Fibroblast of the conjunctiva (primary cell): ENCODE results near the gene SPATS2.
"Not testable (repeated sequence)": the region's sequence is repeated elsewhere in the genome, so short reads cannot be mapped to it uniquely, and the experiment has no call there.

Experiments used
- DNase-seq: peaks from one replicate; pipeline ENCODE4 v3.0.0-alpha.2; 2010; ENCODE audit warnings: low read depth

SPATS2 gene

DNA sequence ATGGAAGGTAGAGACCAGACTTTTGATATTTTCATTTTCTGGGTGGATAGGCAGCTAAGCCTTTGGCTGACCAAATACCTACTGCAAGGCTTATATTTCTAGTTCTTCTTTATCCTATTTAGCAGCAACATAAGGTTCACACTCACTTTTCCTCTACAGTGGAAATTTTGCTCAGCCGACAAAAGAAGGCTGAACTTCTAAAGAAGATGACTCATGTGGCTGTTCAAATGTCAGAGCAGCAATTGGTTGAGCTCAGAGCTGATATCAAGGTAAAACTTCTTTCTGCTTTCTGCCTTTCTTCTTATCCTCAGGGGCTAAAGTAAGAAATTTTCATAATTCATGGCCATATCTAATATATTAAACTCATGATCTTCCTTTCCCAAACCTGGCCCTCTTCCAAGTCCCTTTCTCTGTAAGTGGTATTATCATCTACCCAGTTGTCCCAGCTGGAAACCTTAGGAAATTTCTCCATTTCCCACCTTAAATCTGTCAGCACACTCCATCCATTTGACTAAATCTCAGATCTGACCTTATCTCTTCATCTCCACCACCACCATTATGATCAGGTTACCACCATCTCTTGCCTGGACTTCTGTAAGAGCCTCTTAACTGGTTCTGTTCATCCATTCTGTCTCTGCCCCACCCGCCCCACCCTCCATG, 151.8 kb downstream of the SPATS2 start:
- no peak for DNase-seq

DNA sequence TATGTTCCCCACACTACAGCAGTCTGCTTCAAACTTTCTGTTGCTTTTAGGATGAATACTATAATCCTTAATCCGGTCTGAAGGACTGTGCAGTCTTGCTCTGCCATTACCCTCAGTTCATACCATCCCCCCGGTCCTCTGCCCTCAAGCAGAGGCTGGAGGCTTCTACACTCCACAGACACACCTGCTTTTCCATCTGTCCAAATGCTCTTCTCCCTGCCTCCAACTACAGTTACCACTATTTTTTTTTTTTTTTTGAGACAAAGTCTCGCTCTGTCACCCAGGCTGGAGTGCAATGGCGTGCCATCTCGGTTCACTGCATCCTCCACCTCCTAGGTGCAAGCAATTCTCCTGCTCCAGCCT, 152.3 kb downstream of the SPATS2 start:
- DNase-seq, result no peak

DNA sequence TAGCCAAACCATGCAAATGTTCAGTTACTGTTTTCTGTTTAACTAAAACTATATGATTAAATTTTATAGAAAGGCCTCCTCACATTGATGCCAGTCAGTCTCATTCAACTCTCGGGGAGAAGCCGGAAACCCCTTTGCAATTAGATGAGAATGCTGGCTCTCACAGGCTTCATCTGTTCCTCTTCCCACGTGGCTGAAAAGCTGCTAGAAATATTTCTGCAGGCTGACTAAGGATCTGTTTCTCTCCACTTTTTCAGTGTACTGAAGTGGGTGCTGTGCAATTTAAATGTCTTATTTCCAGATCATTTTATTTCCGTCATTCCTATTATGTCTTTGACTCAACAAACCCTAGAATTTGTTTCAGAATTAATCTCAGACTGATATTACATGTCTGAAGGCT, 154.1 kb downstream of the SPATS2 start:
- DNase-seq, result no peak

DNA sequence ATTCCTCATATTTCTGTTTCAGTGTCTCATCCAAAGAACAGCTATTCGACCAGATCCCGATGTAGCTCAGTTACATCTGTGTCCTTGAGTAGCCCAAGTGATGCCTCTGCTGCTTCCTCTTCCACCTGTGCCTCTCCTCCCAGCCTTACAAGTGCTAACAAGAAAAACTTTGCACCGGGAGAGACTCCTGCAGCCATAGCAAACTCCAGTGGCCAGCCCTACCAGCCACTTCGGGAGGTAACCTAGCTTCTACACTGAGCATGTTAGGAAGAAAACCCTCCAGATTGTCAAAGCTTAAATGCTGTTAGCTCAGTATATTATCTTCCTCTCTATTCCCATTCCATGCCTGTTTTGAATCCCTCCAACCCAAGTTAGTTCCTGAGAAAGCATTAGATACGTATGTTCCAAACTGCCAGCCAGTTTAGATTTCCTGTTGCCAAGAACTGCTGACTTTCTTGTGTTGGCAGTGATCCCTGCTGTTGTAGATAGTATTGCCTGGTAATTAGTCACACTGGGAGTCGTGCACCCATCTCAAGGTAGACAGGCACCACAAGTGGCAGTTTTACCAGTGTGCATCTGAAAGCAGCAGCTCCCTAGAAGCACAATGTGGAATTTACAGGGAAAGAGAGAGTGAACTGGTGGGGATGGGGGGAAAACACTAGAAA, 157.5 kb downstream of the SPATS2 start:
- DNase-seq, result no peak

DNA sequence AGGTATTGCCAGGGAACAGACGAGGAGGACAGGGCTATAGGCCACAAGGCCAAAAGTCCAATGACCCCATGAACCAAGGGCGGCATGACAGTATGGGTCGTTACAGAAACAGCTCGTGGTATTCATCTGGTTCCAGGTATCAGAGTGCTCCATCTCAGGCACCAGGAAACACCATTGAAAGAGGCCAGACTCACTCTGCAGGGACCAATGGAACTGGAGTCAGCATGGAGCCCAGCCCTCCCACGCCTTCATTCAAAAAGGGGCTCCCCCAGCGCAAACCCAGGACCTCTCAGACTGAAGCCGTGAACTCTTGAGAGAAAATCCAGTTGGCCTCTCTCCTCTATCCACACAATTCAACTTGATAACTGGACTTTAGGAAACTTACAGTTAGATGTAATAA, 158.7 kb downstream of the SPATS2 start:
- no peak for DNase-seq

DNA sequence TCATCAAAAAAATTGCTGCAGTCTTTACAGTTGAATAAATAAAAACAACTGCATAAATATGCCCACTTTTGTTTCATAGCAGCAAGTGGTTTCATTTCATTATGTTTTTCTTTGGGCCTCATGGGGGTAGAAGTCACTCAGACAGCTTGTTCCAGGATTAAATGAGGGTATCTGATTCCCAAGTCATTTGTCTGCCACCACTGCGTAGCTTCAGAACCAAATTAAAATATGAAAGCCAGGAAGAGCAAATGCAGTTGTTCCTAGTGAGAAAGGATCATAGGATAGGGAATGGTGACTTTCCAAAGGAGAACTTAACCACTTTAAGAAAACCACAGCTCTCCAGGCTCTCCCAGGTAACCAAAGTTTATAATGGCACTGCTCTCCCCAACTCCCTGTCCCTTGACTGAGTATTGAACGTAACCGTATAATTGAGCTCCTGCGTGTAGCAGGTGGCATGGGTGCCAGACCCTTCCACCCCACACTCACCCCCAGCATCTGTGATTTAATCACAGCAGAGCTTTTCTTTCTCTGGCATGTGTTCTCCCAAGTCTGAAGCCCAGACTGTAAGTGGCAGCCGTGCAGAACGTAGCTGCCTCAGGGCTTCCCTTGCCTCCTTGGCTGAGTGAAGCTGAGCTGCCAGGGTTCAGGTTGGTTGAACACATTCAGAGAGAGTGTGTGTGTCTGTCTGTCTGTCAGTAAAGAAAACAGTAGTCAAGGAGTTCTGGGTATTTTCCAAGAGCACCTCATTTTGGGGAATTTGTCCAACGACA, 160.3 kb downstream of the SPATS2 start:
- DNase-seq, result no peak

DNA sequence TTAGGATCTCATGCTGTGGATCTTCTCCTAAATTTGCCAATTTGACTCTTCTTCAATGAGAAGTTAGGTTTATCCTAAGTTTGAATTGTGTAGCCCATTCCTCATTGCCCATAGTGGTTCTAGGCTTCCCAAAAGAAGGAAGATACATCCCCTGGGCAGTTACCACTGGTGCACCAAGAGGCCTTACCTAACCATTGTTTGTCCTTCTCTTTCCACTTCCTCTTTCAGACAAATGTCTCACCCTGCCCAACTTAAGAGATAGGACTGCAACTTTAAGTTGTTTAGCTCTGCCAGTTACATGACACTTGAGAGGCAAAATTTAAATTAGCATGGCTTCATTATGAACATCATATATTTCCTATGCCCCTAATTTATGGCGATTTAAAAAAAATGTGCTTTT, 162.2 kb downstream of the SPATS2 start:
- DNase-seq, result no peak

DNA sequence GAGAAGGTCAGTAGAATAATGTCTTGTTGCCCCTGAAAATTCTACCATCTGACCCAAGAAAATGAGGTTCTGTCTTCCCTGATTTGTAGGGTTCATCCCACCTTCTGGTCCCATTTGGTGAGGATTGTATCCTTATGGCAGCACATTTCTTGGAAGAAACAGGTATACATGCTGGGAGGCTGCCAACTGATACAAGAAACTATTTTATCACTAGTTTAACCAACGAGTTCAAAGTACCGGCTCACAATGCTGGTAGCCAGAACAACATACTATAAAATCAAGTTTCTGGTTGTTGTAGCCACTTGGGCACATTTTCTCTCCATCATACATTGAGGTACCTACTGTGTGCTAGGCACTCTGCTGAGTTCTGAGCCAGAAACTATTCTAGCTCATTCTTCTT, 164.5 kb downstream of the SPATS2 start:
- DNase-seq, result no peak

DNA sequence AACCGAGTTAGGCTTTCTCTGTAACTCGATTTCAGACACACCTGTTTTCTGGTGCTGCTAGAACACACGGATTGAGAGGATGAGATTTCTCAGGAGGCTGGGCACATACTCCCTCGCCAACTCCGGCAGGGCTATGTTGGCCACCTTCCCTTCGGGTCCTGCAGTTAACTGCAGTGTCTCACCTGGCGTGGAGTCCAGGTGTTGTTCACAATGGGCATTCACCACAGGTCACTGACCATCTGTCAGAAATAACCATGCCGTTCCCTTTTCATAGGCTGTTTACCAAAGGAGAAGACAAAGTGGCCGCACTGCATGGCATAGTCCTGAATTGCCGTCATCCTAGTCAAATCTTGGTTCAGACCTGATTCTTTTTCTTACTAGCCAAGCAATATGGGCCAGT, 166.1 kb downstream of the SPATS2 start:
- no peak for DNase-seq

DNA sequence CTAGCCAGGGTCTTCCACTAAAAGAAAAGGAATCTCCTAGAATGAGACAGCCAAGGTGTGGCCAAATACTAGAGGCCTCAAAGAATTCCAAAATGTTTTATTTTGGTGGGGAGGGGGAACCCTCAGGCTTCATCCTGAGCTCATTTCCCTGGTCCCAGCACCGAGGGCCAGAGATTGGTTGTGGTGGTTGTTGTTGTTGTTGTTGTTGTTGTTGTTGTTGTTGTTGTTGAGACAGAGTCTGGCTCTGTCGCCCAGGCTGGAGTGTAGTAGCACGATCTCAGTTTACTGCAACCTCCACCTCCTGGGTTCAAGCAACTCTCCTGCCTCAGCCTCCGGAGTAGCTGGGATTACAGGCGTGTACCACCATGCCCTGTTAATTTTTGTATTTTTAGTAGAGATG, 166.9 kb downstream of the SPATS2 start:
- not testable (repeated sequence) for DNase-seq

DNA sequence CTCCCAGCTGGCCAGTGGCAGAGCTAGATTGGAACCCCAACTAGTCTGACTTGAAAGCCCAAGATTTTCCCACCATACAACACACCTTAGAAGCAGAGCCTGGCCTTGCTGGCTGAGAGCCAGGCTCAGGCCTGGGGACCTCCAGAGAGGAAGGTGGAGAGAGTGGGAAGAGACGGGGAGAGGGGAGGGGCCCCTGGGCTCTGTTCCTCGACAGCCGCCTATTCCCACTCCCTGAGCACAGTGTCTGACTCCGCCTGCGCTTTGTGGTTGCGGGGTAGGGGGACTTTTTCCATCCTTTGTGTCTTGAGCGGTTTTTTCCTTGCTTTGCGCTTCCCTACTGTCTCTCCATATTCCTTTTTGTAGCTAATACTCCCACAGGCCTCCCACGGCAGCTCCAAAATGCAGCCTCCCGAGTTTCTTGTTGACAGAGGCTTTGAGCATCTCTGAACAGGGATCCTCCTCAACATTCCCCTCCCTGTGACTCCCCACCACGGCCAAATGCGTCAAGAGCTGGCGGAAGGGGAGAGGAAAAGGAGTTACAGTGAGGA, 167.5 kb downstream of the SPATS2 start:
- DNase-seq, result no peak

DNA sequence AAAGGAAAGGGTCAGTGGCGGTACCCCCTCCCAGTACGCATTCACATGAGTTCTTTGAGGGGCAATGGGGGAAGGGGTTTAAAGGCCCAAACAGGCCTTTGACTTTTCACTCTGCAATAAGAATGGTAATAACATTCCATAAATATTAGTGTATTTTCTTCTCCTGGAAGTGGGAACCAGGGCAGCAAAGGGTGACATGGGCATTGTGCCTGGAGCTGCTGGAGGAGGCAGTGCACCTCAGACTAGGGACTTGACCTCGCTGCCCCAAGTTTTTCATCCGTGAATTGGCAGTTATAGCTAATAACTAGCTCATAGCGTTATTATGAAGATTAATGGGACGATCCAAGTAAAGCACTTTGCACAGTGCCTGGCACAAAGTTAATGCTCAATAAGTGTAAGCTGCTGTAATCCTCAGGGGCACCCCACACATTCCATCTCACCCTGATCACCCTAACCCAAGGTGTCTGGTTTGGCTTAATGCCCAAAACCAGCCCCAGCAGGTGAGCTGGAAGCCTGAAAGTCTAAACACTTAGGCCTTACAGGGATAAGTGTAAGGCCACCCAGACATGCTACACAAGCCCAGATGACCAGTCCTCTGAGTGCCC, 168.8 kb downstream of the SPATS2 start:
- no peak for DNase-seq

DNA sequence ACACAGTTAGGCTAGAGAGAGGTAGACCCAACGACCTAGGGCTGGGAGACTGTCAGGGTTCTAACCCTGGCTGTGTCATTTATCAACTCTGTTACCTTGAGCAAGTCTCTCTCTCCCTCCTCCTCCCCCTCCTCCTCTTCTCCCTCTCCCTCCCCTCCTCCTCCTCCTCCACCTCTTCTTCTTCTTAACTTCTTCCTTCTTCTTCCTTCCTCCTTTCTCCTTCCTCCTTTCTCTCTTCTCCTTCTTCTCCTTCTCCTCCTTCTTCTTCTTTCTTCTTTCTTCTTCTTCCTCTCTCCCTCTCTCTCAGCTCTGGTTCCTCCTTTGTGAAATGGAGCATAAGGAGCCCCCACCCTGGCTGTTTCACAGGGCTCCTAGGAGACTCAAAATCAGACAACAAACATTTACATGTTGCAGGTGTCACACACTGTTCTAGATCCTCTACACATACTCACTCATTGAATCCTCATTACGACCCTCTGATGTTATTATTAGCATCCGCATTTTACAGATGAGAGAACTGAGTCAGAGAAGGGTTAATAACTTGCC, 169.3 kb downstream of the SPATS2 start:
- no peak for DNase-seq

DNA sequence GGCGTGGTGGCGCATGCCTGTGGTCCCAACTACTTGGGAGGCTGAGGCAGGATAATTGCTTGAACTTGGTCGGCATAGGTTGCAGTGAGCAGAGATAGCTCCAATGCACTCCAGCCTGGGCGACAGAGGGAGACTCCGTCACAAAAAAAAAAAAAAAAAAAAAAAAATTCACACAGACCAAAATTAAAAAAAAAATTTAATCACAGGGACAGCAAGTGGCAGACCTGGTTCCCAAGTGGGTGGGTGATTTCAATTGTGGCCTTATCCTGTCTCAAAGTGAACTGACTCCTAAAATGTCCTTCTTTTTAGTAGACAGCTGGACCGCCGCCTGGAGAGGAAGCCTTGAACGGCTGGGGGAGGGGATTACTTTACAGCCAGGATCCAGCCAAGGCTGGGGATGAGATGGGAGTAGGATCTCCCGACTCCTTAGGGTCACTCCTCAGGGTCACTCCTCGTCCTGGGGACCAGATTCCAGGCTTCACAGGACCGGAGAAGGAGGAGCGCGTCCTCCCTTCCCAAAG, 170.0 kb downstream of the SPATS2 start:
- DNase-seq, result no peak

DNA sequence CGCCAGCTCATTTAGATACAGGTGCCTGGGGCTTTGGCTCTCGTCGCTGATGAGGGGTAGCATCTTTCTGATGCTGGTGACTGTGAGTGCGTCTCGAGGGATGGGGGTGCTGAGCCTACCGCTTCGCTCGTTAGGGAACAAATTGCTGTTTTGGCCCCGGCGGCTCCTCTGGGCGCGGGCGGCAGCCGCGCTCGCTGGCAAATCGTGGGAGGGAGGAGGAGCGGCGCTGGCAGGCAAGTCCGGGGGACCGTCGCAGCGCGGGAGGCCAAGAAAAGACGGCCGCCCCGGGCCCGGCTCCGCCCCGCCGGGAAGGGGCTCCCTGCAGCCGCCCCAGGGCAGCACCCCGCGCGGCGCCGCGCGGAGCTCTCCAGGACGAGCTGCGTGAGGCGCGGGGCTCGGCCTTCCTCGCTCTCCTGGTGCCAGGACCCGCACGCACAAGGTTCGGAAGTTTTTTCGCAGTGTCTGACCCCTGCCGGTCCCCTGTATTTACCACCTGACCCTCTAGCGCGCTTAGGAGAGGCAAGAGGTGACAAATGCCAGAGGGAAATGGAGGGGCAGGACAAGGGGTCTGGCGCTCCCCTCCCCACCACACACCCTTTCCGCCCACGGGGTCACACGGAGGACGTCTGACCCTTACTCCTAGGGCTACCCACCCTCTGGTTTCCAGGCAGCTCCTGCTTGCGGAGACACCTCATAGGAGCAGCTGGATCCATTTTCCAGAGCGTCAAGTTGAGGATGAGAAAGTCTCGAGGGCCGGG, 170.7 kb downstream of the SPATS2 start:
- no peak for DNase-seq

DNA sequence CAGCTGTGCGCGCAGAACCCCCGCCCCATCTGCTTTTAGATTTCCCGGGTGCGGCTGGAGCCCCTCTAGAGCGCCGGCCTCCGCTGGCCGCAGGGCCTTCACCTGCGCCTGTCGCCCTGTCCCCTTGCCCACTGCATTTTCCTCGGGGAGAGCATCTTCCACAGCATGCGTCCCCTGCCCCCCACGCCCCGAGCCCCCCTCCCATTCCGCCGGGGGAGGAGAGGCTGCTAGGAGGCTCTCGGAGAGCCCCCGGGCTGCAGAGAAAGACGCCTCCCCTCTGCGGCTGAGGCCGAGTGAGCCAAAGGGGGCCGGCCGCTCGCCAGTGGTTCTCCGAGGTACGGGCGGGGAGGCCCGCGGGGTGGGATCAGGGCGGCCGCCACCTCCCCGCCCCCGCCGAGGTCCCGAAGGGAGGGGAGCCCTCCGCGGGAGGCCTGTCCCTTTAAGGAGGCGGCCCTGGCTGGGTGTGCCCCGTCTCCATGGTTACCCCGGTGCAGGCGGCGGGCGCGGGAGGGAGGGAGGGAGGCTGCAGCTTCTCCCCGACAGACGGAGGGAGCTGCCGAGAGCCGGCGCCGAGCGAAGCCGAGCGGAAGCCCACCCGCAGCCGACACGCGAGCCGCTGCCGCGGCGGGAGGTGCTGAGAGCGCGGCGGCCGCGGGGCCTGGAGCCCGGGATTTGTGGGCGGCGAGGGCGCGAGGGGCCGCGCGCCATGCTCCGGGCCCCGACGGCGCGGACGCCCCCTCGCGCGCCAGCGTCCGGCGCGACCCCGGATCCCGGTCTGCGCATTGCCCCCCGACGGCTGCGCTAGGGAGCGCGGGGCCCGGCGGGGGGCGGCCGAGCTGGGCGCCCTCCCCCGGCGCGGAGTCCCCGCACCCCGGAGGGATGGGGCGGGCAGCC, 171.5 kb downstream of the SPATS2 start, which contains the start of gene KCNH3:
Gene KCNH3, plus strand, starts transcription at position 521 of the 894 bp plus-strand sequence. CDS start 387 bp downstream, outside the sequence.
- DNase-seq, result peak; percentile 41

DNA sequence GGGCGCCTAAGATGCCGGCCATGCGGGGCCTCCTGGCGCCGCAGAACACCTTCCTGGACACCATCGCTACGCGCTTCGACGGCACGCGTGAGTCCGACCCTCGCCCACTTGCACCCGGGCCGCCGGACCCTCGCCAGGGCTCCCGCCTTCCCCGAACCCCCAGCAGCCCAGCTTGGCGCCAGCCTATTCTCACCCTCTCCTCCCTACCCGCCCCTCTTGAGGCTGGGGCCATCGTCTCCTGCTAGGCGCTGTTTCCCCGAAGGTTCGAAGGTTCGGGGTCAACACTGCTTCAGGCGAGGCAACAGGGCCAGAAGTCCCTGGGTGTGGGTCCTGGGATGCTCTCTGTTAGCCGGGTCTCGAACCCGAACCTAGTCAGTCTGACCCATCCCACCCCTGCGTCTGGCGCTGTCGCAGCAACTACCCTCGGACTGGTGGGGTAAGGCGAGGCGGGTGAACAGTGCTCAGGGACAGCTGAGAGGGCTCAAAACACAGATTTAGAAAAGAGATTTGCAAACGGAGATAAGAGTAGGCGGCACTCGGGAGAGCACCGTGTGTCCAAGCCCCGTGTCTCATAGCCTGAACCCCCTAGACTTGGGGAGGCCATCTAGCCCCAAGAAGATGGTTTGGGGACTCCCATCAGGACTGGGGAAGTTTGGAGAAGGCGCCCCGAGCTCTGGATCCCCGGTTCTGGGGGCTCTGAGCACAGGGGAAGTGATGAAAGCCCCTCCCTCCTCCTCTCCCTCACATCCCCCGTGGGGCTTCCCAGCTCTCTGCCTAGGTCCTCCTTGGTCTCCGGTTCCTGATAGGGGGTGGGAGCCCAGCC, 172.4 kb downstream of the SPATS2 start:
- no peak for DNase-seq

DNA sequence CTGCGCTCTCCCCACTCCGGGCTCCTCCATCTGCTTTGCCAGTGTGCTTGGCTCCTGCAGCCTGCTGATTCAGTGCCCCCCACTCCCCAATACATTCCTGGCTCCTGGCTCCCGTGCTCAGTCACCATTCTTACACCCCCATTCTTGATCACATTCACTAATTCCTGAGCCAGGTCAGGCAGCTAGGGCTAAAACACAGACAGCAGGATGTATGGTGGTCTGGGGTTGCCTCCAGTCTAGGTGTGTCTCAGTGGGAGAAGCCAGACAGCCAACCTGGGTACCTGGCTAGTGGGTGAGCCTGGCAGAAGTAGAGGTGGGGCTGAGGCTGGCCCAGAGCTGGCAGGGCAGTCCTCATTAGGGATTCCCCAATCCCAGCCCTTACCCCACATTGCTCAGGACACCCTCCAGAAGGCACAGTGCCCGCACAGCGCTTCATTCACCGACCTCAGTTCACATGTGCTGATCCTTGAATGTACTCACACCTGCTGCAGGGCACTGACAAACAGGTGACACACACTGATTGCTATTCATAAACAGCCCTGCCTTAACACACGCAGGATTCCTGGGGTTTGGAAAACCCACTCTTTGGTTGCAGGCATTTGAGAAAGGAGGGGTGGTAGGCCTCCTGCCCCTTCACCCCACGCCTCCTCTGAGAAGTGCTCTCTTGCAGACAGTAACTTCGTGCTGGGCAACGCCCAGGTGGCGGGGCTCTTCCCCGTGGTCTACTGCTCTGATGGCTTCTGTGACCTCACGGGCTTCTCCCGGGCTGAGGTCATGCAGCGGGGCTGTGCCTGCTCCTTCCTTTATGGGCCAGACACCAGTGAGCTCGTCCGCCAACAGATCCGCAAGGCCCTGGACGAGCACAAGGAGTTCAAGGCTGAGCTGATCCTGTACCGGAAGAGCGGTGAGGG, 173.2 kb downstream of the SPATS2 start:
- no peak for DNase-seq
